H1 (cell line): ENCODE measurements around the gene NAA40. TPM values are rescaled to one million over a fixed set of nuclear protein-coding genes. Genes with fewer than 3 reads are reported as not detected.

Experiments
- CTCF ChIA-PET: fragments of 300-600 bp; sonication (Branson Sonifier 250); formaldehyde crosslinking; loops from one replicate; lab custom pipeline; 2021; ENCODE audit not compliant: partially characterized antibody; lab: Charles Lee
- POLR2A ChIA-PET: fragments of 300-600 bp; sonication (Branson Sonifier 250); formaldehyde crosslinking; loops from one replicate; lab custom pipeline; 2021; ENCODE audit warnings: inconsistent platforms; ENCODE audit not compliant: partially characterized antibody; lab: Charles Lee
- DNase-seq, 2 experiments: peaks; one replicate each; pipeline versions ENCODE4 v3.0.0 to v3.0.0-alpha.2; 2010 to 2022; ENCODE audit warnings: low spot score in 2 of 2, low read depth in 1 of 2, mixed read lengths in 1 of 2
- FAIRE-seq: peaks from 2 replicates; lab custom pipeline; 2011; peaks lifted over from hg19 to GRCh38; lab: Jason Lieb, UNC
- H2AFZ ChIP-seq: 2 replicates; pipeline ENCODE4 v1.8.1; 2012; ENCODE audit warnings: low read length, inconsistent platforms
- H2AK5ac ChIP-seq: 2 replicates; pipeline ENCODE4 v1.6.1; 2013; ENCODE audit warnings: low read depth, low read length
- H2BK120ac ChIP-seq: replicated peaks from 2 replicates; pipeline ENCODE3; 2013; ENCODE audit warnings: low read depth, low read length, inconsistent platforms
- H2BK12ac ChIP-seq: 2 replicates; pipeline ENCODE4 v1.6.1; 2013; ENCODE audit warnings: low read depth, low read length
- H2BK15ac ChIP-seq: 2 replicates; pipeline ENCODE4 v1.6.1; 2013; ENCODE audit warnings: low read length
- H2BK20ac ChIP-seq: 2 replicates; pipeline ENCODE4 v1.6.1; 2013; ENCODE audit warnings: low read length
- H2BK5ac ChIP-seq: 2 replicates; pipeline ENCODE4 v1.6.1; 2013; ENCODE audit warnings: low read depth, low read length
- H3K14ac ChIP-seq: 2 replicates; pipeline ENCODE4 v1.6.1; 2013; ENCODE audit warnings: inconsistent platforms; ENCODE audit not compliant: insufficient read length
- H3K18ac ChIP-seq: 2 replicates; pipeline ENCODE4 v1.6.1; 2013; ENCODE audit warnings: low read length; ENCODE audit errors: extremely low read depth
- H3K23ac ChIP-seq: 2 replicates; pipeline ENCODE4 v1.6.1; 2013; ENCODE audit warnings: inconsistent platforms; ENCODE audit not compliant: insufficient read length
- H3K23me2 ChIP-seq: 2 replicates; pipeline ENCODE4 v1.6.1; 2013; ENCODE audit warnings: low read depth, low read length
- H3K27ac ChIP-seq: 2 replicates; pipeline ENCODE4 v1.6.1; 2011; ENCODE audit warnings: low read depth, low read length, inconsistent platforms
- H3K27me3 ChIP-seq, 4 experiments: replicated peaks in 1 of 4; 1 replicate in 1 of 4; 2 replicates in 3 of 4; pipeline versions ENCODE4 v1.6.1 to v1.8.1; 2011 to 2013; ENCODE audit warnings: low read length in 3 of 4, mild to moderate bottlenecking in 3 of 4, inconsistent platforms in 2 of 4, mixed read lengths in 2 of 4, moderate library complexity in 1 of 4; ENCODE audit not compliant: control insufficient read depth in 3 of 4, insufficient read depth in 3 of 4; ENCODE audit errors: extremely low read depth in 1 of 4
- H3K36me3 ChIP-seq, 4 experiments: 2 replicates each; pipeline versions ENCODE4 v1.6.1 to v1.8.1; 2011 to 2013; ENCODE audit warnings: mild to moderate bottlenecking in 4 of 4, low read length in 3 of 4, moderate library complexity in 2 of 4, control low read depth in 1 of 4, inconsistent platforms in 1 of 4; ENCODE audit not compliant: insufficient read depth in 4 of 4, control insufficient read depth in 2 of 4
- H3K4ac ChIP-seq: replicated peaks from 2 replicates; pipeline ENCODE3; 2013; ENCODE audit warnings: low read length, low read depth, mixed read lengths, inconsistent platforms; ENCODE audit not compliant: insufficient read length
- H3K4me1 ChIP-seq, 4 experiments: replicated peaks in 1 of 4; 1 replicate in 1 of 4; 2 replicates in 3 of 4; pipeline versions ENCODE4 v1.6.1 to v1.8.1; 2011 to 2013; ENCODE audit warnings: low read length in 3 of 4, inconsistent platforms in 2 of 4, mixed read lengths in 1 of 4; ENCODE audit not compliant: insufficient read depth in 4 of 4, control insufficient read depth in 3 of 4
- H3K4me2 ChIP-seq, 2 experiments: 2 replicates each; pipeline versions ENCODE4 v1.6.1 to v1.8.1; 2011 to 2013; ENCODE audit warnings: low read depth in 2 of 2, low read length in 2 of 2, control low read depth in 1 of 2, inconsistent platforms in 1 of 2, mild to moderate bottlenecking in 1 of 2; ENCODE audit not compliant: insufficient read depth in 1 of 2
- H3K4me3 ChIP-seq, 4 experiments: fragments of 200-600, 300-600 bp in 1 of 4; sonication (generic), shearing (Covaris generic), sonication (Bioruptor Twin) in 1 of 4; 2 replicates each; pipeline versions ENCODE4 v1.5.1 to v1.8.1; 2011 to 2016; ENCODE audit warnings: low read length in 4 of 4, low read depth in 3 of 4, control low read depth in 2 of 4, inconsistent platforms in 2 of 4, mild to moderate bottlenecking in 2 of 4, mixed read lengths in 1 of 4, moderate library complexity in 1 of 4; ENCODE audit not compliant: insufficient read depth in 2 of 4; ENCODE audit errors: extremely low read depth in 1 of 4
- H3K56ac ChIP-seq: replicated peaks from 2 replicates; pipeline ENCODE3; 2013; ENCODE audit warnings: low read depth, mild to moderate bottlenecking, mixed read lengths, low read length, inconsistent platforms; ENCODE audit not compliant: insufficient read length
- H3K79me1 ChIP-seq: 2 replicates; pipeline ENCODE4 v1.6.1; 2013; ENCODE audit warnings: low read depth, low read length, control low read depth
- H3K79me2 ChIP-seq, 2 experiments: 2 replicates each; pipeline versions ENCODE4 v1.6.1 to v1.8.1; 2012 to 2013; ENCODE audit warnings: low read length in 2 of 2, mild to moderate bottlenecking in 2 of 2, inconsistent platforms in 1 of 2; ENCODE audit not compliant: insufficient read depth in 2 of 2, control insufficient read depth in 1 of 2
- H3K9ac ChIP-seq, 4 experiments: replicated peaks in 1 of 4; 1 replicate in 1 of 4; 2 replicates in 3 of 4; pipeline versions ENCODE4 v1.6.1 to v1.8.1; 2011 to 2013; ENCODE audit warnings: low read depth in 3 of 4, low read length in 3 of 4, control low read depth in 2 of 4, mild to moderate bottlenecking in 2 of 4, moderate library complexity in 2 of 4, inconsistent platforms in 1 of 4; ENCODE audit errors: extremely low read depth in 1 of 4
- H3K9me3 ChIP-seq, 2 experiments: 2 replicates each; pipeline versions ENCODE4 v1.6.1 to v1.8.1; 2012 to 2013; ENCODE audit warnings: mild to moderate bottlenecking in 2 of 2, moderate library complexity in 2 of 2, control low read depth in 1 of 2, inconsistent platforms in 1 of 2, low read depth in 1 of 2, low read length in 1 of 2, mixed read lengths in 1 of 2; ENCODE audit not compliant: insufficient read depth in 2 of 2
- H4K20me1 ChIP-seq, 2 experiments: replicated peaks in 1 of 2; 2 replicates each; pipeline versions ENCODE3 to v1.8.1; 2011 to 2013; ENCODE audit warnings: inconsistent platforms in 2 of 2, low read length in 2 of 2, mild to moderate bottlenecking in 1 of 2; ENCODE audit not compliant: insufficient read depth in 2 of 2, control insufficient read depth in 1 of 2
- H4K5ac ChIP-seq: 2 replicates; pipeline ENCODE4 v1.6.1; 2013; ENCODE audit warnings: low read length, low read depth, mixed read lengths, inconsistent platforms; ENCODE audit not compliant: insufficient read length
- H4K8ac ChIP-seq: 2 replicates; pipeline ENCODE4 v1.8.0; 2013; ENCODE audit warnings: mild to moderate bottlenecking, moderate library complexity, low read length, inconsistent platforms; ENCODE audit not compliant: insufficient read depth; ENCODE audit errors: extremely low read depth
- H4K91ac ChIP-seq: replicated peaks from 2 replicates; pipeline ENCODE3; 2013; ENCODE audit warnings: low read length, mixed read lengths, inconsistent platforms; ENCODE audit not compliant: insufficient read length
- CREB1 ChIP-seq: IDR thresholded peaks from 2 replicates; pipeline ENCODE4 v1.6.1; 2012; ENCODE audit warnings: inconsistent platforms
- EGR1 ChIP-seq: IDR thresholded peaks from 2 replicates; pipeline ENCODE4 v1.6.1; 2011; ENCODE audit warnings: low read depth, low read length, borderline replicate concordance
- NRF1 ChIP-seq: IDR thresholded peaks from 2 replicates; pipeline ENCODE4 v1.6.1; 2011; ENCODE audit warnings: mild to moderate bottlenecking, low read depth, low read length, improper control_type of control experiment
- PHF8 ChIP-seq: fragments of 200-600 bp; sonication (generic); conservative IDR thresholded peaks from 2 replicates; pipeline ENCODE4 v1.7.1; 2012; ENCODE audit warnings: low read depth, mild to moderate bottlenecking, inconsistent platforms, low read length, moderate library complexity
- TAF1 ChIP-seq: IDR thresholded peaks from 2 replicates; pipeline ENCODE4 v1.6.1; 2011; ENCODE audit warnings: mild to moderate bottlenecking, low read depth, low read length
- ZNF274 ChIP-seq: IDR thresholded peaks from 2 replicates; pipeline ENCODE4 v1.7.0; 2012; ENCODE audit warnings: low read length, borderline replicate concordance; ENCODE audit errors: extremely low read depth
- WGBS, 2 experiments: shearing (Covaris generic) in 1 of 2; methylation state at CpG; one replicate each; pipeline versions ENCODE4 v1.1.6 to v1.1.7; 2013 to 2015; ENCODE audit warnings: low lambda C conversion rate in 2 of 2, mixed read lengths in 2 of 2, inconsistent platforms in 1 of 2, low coverage in 1 of 2, missing lambda C conversion rate in 1 of 2; ENCODE audit not compliant: insufficient replicate concordance in 2 of 2, insufficient coverage in 1 of 2, insufficient read length in 1 of 2; ENCODE audit errors: extremely low coverage in 1 of 2, missing lambda C conversion rate in 1 of 2; 5-methylcytosine and 5-hydroxymethylcytosine counted together
- polyA plus RNA-seq, 7 experiments: library from polyadenylated mRNA; depleted of rRNA in 3 of 7; stranded (reverse) in 5 of 7; unstranded in 2 of 7; fragments of >200 nt in 5 of 7; fragments of 200-250 nt in 2 of 7; gene quantifications; 1 replicate in 5 of 7; 2 replicates in 1 of 7; 4 replicates in 1 of 7; pipeline versions ENCODE4 v1.2.1 to v1.2.3, GENCODE V29; 2011 to 2013; ENCODE audit warnings: missing spikeins in 2 of 7, mixed read lengths in 2 of 7
- total RNA-seq: library from RNA; stranded (reverse); fragmentation: NEBNext Ultra II Directional; extraction: Animal tissue kit (Norgen Biotek cat#: 25700); gene quantifications from 2 replicates; pipeline ENCODE4 v1.2.1, GENCODE V29; 2021

Gene NAA40
- total and polyA plus RNA-seq, 2 of the 8 experiments (the other 6 are each of a cell fraction or from before 2014, with no cell fraction given): 20.0 to 31.1 TPM

DNA sequence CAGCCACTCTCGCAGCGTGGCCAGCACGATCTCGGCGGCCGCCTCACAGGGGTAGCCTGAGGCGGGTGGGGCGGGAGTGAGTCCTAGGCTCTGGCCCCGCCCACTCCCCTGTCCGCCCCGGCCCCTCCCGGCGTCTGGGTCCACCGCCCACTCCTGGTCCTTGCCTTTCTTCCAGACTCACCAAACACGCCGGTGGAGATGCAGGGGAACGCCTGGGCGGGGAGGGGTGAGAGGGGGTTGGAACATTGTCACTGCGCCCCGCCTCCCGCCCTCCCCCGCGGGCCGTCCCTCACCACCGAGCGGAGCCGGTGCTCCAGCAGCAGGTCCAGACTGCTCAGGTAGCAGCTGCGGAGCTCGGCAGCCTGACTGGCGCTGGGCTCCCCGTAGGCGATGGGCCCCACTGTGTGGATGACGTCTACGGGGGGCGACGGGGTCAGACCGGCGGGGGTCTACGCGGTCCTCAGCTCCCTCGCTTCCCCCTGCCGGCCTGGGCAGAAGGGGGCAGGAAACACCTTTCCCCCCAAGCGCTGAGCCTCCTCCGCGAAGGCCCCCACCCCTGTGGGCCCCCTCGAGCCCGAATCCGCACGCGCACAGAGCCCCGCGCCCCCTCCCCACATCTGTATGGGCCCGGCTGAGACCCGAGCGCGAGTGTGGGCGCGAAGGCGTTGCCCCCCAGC, 60.7 kb downstream of the NAA40 start:
- no peak overlapping the region for H4K91ac ChIP-seq
- no peaks in the 10 kb centered on the region for H3K9me3 ChIP-seq
- 12% methylated on average over 8 of the region's 59 CpGs; no CpG with 5 or more reads in 1 of the 2 experiments for WGBS, 2 experiments
- CTCF ChIA-PET: interaction anchor here (0.6 to 6.8 kb wide), 36 partner anchors 9 to 1113 kb away, joined by 3 to 171 read pairs (median 6); partner anchors contain the start of genes FLRT1 and STIP1
- H3K79me1 ChIP-seq: peaks cover 7% of the 10 kb centered on the region; the same call in 1 of the 2 replicates
- H3K9ac ChIP-seq: no peak overlapping the region; a peak in 1 of 7 replicates
- no peak overlapping the region for H2BK12ac ChIP-seq
- POLR2A ChIA-PET: interaction anchor here (0.7 to 5.1 kb wide), 12 partner anchors 9 to 270 kb away, joined by 3 to 46 read pairs (median 4); no protein-coding TSS in a partner anchor
- H2BK5ac ChIP-seq: no peak overlapping the region
- H3K4me3 ChIP-seq: peak overlapping the region; percentile 14 to 61 (median 47)
- no peak overlapping the region for H3K56ac ChIP-seq
- no peak overlapping the region for H3K27ac ChIP-seq
- DNase-seq (peak; percentile 46 to 87), FAIRE-seq (no peak)
- H2AFZ ChIP-seq: no peak overlapping the region
- H3K23me2 ChIP-seq: peaks cover 18% of the 10 kb centered on the region; the same call in 1 of the 2 replicates
- no peak overlapping the region for H4K5ac ChIP-seq
- no peak overlapping the region for H2BK15ac ChIP-seq
- peaks cover 5 to 33% (median 22%) of the 10 kb centered on the region in 4 experiments; a peak in 6 of 7 replicates for H3K27me3 ChIP-seq
- H3K4me1 ChIP-seq: peaks cover 2 to 23% (median 12%) of the 10 kb centered on the region in 4 experiments; a peak in 6 of 7 replicates
- H3K4me2 ChIP-seq: peak overlapping the region; percentile 70 to 98
- H4K8ac ChIP-seq: peak overlapping the region; percentile 59; the same call in 1 of the 2 replicates
- TF ChIP-seq TAF1: peak; percentile 18; the same call in 1 of the 2 replicates
- TF ChIP-seq PHF8: 0 out of 2 replicates have a peak, but pooled peaks have one; percentile 18
- TF ChIP-seq ZNF274: no peak
- peak; percentile 87 for TF ChIP-seq CREB1
- TF ChIP-seq NRF1: no peak
- TF ChIP-seq EGR1: peak; percentile 40; the same call in 1 of the 2 replicates
- peaks cover 0 to 2% of the 10 kb centered on the region in 2 experiments; a peak in 1 of 4 replicates for H3K79me2 ChIP-seq
- no peak overlapping the region for H2AK5ac ChIP-seq
- peaks cover 7 to 24% (median 14%) of the 10 kb centered on the region in 4 experiments for H3K36me3 ChIP-seq
- no peak overlapping the region for H3K4ac ChIP-seq
- no peak overlapping the region for H2BK20ac ChIP-seq
- peaks cover 4 to 27% of the 10 kb centered on the region in 2 experiments for H4K20me1 ChIP-seq
- no peak overlapping the region for H3K23ac ChIP-seq
- no peak overlapping the region for H2BK120ac ChIP-seq
- H3K14ac ChIP-seq: no peak overlapping the region
- H3K18ac ChIP-seq: 0 out of 2 replicates have a peak overlapping the region, but pooled peaks have one; percentile 87
